ENCODE data around the gene PTTG1IP.
"Not testable (repeated sequence)": the region's sequence is repeated elsewhere in the genome, so short reads cannot be mapped to it uniquely, and the experiment has no call there.

PTTG1IP gene

GRCh38 chr21:44879238-44879637 is 5.7 kb upstream of the PTTG1IP start:
- not testable (repeated sequence) for DNase-seq

DNA sequence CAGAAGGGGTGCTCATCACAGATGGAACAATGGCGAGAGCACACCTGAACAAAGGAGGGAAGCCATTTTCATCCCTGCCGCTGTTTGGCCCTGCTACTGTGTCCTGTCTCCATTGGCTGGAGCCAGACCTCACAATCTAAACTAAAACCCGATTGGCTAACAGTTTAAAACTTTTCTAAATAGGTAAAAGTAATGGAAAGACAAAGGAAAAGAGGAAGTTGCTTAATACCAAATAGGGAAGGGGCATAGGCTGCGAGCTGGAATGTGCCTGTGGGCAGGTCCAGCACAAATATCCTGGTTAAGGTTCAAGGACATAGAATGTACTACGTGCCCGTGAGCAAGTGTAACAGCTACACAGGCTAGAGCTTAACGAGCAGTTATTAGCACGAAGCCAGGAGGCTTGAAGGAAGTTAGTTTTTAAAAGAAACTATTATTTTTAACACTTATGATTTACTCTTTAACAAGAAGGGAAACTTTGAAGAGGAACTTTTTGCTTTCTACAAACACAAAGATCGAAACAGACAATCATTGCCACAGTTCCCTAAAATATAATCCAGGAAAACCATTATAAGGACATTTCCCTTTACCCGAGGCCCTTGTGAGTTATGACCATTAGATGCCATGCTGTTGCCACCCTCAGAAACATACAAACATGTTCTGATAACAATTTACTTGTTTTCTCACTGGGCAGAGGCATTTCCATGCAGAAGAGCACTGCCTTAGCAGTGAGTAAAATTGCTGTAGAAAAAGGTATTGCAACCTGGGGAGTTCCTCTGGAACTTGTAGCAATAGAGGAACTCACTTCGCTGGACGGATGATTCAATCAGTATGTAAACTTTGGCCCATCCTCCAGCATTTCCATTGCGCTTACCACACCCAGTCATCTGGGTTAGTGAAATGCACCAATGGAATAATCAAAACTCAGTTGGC is 4.8 kb upstream of the PTTG1IP start:
- peak; percentile 52 for DNase-seq

- DNase-seq = no peak
Observed at GRCh38 chr21:44876849-44877575, 3.5 kb upstream of the PTTG1IP start.

- DNase-seq = peak; percentile 58 to 62
Observed at GRCh38 chr21:44875316-44875700, 1.8 kb upstream of the PTTG1IP start.

- DNase-seq = peak; percentile 51 to 53
Observed at GRCh38 chr21:44874497-44875315, 1.2 kb upstream of the PTTG1IP start.

- peak in 1 of 2 experiments; percentile 51 for DNase-seq
Observed at GRCh38 chr21:44874240-44874496, 678 bp upstream of the PTTG1IP start.

- peak in 1 of 2 experiments; percentile 51 for DNase-seq
Observed at GRCh38 chr21:44872649-44873355, 688 bp downstream of the PTTG1IP start.

- DNase-seq = peak; percentile 25 to 32
Observed at GRCh38 chr21:44872323-44872648, 1.2 kb downstream of the PTTG1IP start.

DNA sequence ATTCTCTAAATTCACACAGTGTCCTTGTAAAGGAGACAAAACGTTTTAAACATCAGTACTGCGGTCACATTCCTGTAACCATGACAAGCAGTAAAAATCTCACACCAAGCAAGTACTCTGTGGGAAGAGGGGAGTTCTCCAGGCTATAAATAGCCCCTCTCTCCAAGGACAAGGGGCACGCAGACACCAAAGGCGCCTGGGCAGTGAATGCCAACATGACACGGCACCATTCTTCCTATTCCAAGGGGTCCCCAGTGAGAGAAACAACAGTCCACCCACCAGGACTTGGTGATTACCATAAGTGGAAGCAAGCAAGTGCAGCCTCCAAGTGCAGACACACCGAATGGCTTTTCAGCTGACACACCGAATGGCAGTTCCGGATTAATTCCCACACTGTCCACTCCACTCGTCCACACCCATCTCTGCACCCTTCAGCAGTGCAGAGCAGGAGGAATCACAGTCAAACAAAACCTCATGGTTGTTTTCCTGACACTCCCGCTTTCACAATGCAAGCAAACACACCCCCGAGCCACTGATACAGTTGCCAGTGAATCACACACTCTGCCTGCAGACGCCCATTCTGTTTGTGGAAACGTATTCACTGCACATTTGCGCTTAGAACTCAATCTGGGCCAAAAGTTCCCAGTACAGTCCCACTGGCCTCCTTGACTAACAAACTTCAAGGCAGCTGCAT is 1.8 kb downstream of the PTTG1IP start:
- peak; percentile 19 to 26 for DNase-seq

- DNase-seq = no peak
Observed at GRCh38 chr21:44870748-44871495, 2.6 kb downstream of the PTTG1IP start.

- no peak for DNase-seq
Observed at GRCh38 chr21:44869781-44870747, 3.4 kb downstream of the PTTG1IP start.

DNA sequence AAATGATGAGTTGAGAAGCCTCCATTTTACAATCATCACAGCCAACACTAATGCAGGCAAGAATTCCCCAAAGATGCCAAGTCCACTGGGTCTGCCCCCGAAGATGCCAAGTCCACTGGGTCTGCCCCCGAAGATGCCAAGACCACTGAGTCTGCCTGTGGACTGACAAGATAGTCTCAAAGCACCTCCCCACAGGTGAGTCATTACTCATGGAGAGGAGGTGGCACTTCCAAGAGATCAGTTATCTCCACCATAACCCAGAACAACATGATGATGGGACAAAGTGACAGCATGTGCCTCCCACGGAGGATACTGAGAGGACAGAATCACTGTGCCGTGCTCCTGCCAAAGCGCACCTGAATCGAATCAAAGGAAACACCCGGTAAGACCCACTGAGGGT is 4.8 kb downstream of the PTTG1IP start:
- DNase-seq = no peak

DNA sequence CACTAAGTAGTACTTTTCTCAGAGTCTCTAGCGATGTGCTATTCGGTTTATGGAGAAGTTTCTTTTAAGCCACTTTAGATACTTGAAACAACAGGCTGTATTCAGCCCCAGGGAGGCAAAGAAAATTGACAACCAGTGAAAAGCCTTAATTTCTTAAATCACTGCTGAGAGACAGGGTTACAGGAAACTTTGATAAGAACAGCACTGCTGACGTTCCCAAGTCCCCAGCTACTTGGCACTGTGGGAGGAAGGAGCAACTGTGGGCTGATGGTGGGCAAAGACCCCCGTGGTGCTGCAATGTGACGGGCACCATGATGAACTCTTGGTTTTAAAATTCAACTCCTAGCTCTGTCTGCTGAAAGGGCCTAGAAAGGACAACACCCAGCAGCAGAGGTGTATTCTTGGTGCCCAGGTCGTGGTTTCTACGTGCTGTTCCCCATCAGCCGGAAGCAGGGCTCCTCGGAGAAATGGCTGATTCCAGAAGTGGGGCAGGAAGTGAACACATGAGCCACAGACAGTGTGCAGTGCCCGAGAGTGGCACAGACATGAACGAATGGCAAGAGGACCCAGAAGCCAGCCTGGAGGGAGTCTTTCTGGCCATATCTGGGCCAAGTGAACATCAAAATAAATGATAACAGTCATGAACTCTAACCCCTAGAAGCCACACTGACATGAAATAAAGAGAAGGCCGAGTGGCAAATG is 5.3 kb downstream of the PTTG1IP start:
- DNase-seq = no peak

GRCh38 chr21:44867464-44867863 is 6.0 kb downstream of the PTTG1IP start:
- no peak for DNase-seq

GRCh38 chr21:44866780-44867179 is 6.7 kb downstream of the PTTG1IP start:
- DNase-seq = no peak

DNA sequence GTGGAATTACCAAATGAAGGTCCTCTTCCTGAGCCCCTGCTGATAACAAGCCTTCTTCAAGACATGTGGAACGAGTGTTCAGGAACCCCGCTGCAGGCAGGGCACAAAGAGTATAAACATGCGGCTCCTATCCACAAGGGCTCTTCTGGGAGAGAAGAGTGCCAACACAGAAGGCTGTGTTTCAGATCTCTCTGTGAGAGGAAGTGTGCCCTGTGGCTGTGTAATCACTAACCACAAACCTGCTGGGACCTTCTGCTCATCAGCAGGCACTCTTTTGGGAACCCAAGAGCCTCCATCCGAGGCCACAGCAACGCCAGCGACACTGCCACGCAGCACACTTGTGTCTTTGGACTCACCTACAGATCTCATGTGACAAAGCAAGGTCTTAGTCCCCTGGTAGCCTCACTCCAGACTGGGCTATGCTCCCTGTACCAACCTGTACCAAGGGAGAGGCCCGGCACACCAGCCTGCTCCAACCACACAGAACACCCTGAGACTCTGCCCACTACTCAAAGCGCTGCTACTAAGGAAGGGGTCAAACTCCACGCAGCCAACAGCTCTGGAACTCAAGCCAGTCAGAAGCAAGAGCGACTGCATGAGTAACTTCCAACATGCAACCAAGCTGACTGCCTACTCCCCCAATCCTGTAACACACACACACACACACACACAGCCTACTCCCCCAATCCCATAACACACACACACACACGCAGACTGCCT is 7.8 kb downstream of the PTTG1IP start:
- peak; percentile 61 to 80 for DNase-seq

DNA sequence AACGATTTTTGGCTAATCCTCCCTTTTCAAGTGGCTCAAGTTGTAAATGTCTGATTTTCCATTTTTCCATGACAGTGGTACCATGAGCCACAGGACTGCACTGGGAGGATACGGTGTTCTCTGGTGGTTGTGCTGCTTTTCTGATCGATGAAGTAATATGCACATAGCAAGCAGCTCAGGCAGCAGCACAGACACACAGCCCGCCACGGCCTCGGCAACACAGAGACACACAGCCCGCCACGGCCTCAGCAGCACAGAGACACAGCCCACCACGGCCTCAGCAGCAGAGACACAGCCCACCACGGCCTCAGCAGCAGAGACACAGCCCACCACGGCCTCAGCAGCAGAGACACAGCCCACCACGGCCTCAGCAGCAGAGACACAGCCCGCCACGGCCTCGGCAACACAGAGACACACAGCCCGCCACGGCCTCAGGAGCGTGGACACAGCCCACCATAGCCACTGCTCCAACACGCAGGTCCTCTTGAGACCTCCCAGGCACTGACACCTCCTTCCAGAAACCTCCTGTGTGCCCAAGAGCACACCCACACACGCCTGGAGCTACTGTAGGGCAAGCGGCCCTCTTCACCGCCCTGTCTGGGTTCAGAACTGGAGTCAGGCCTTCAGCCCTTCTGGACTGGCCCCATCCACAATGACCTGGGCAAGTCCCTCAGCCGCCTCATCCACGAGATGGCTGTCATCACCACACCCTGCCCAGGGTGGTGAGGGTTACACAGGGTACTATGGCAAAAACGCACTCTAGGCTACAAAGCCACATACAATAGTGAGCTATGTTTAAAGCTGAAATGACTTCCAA is 10.4 kb downstream of the PTTG1IP start:
- no peak for DNase-seq

GRCh38 chr21:44858791-44859190 is 14.7 kb downstream of the PTTG1IP start:
- DNase-seq = no peak

All from Kasumi-1 (cell line).